Fibroblast of skin of left biceps (primary cell): ENCODE measurements around the gene WDR18.

Source experiments
- DNase-seq, 2 experiments: peaks; one replicate each; pipeline ENCODE4 v3.0.0-alpha.2; 2013; ENCODE audit warnings: low read depth in 2 of 2

Gene WDR18

DNA sequence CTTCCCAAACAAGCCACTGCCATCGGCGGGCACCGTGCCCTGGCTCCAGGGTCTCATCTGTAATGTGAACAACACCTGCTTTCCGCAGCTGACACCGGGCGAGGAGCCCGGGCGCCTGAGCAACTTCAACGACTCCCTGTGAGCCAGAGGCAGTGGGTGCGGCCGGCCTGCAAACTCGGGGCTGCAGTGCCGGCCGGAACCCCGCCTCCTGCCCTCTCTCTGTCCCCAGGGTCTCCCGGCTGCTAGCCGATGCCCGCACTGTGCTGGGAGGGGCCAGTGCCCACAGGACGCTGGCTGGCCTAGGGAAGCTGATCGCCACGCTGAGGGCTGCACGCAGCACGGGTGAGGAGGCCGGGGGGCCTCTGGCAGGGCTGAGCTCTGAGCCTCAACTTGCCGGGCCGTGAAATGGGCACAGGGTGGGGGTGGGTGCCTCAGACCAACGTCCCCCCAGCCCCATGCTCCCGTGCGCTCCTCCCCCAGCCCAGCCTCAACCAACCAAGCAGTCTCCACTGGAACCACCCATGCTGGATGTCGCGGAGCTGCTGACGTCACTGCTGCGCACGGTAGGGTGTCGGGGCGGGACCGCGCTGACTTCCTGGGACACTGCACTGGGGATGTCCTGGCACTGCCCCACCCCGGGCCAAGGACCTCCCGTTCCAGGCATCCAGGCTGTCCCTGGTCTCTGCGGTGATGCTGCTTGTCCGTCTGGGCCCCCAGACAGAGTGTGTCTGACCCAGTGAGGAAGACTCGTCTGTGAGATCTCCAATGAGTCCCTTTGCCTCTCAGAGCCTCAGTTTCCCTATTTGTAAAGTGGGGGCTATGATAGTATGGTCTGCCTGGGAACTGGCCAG is 57.9 kb downstream of the WDR18 start:
- DNase-seq: no peak

DNA sequence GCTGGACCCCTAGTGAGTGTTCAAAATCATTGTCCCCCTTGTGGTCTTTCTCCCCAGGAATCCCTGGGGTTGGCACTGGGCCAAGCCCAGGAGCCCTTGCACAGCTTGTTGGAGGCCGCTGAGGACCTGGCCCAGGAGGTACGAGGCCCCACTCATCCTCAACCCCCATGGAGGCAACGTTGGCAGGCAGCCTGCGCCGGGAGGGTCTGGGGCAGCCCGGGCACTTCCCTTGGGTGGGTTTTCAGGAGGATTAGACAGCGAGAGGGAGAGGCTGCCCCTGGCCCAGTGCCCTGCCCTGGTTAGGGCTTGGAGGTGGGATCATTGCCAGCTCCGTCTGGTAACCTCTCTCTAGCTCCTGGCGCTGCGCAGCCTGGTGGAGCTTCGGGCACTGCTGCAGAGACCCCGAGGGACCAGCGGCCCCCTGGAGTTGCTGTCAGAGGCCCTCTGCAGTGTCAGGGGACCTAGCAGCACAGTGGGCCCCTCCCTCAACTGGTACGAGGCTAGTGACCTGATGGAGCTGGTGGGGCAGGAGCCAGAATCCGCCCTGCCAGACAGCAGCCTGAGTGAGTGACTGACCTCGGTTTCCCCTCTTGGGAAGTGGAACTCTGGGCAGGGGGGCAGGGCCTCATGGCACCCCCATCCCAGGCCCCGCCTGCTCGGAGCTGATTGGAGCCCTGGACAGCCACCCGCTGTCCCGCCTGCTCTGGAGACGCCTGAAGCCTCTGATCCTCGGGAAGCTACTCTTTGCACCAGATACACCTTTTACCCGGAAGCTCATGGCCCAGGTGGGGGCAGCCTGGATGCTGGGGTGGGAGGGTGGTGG is 58.8 kb downstream of the WDR18 start:
- no peak for DNase-seq
